GM21423 (cell line): ENCODE measurements around the gene CCDC18.
"Not testable (repeated sequence)": the region's sequence is repeated elsewhere in the genome, so short reads cannot be mapped to it uniquely, and the experiment has no call there.

Experiments
- ATAC-seq: cut with Tn5 transposase; IDR thresholded peaks from one replicate; pipeline ENCODE4 v1.9.1; 2021; ENCODE audit warnings: mild to moderate bottlenecking, moderate library complexity; ENCODE audit not compliant: unreplicated experiment

The CCDC18 gene

GRCh38 chr1:93180723-93181613 lies at the start of gene CCDC18:
TSS of gene CCDC18 (plus strand) at chr1:93180724. CDS start at chr1:93183362, 2,638 bp downstream.
- no peak for ATAC-seq

GRCh38 chr1:93132638-93133037 lies 47.9 kb upstream of the CCDC18 start:
- no peak for ATAC-seq

- ATAC-seq, result no peak
These were observed 44.1 kb upstream of the CCDC18 start for GRCh38 chr1:93136445-93136844.

GRCh38 chr1:93137604-93138292 lies 42.8 kb upstream of the CCDC18 start:
- no peak for ATAC-seq

- no peak for ATAC-seq
These were observed 40.4 kb upstream of the CCDC18 start for GRCh38 chr1:93140106-93140505.

GRCh38 chr1:93142161-93142560 lies 38.4 kb upstream of the CCDC18 start:
- no peak for ATAC-seq

GRCh38 chr1:93143136-93143535 lies 37.4 kb upstream of the CCDC18 start:
- ATAC-seq, result no peak

- no peak for ATAC-seq
These were observed 36.8 kb upstream of the CCDC18 start for GRCh38 chr1:93143769-93144168.

- no peak for ATAC-seq
These were observed 32.5 kb upstream of the CCDC18 start for GRCh38 chr1:93148001-93148400.

- ATAC-seq, result no peak
These were observed 29.8 kb upstream of the CCDC18 start for GRCh38 chr1:93150729-93151128.

- ATAC-seq, result no peak
These were observed 29.1 kb upstream of the CCDC18 start for GRCh38 chr1:93151474-93151873.

- ATAC-seq, result no peak
These were observed 27.7 kb upstream of the CCDC18 start for GRCh38 chr1:93152835-93153234.

GRCh38 chr1:93154898-93155297 lies 25.6 kb upstream of the CCDC18 start:
- no peak for ATAC-seq

GRCh38 chr1:93155335-93155734 lies 25.2 kb upstream of the CCDC18 start:
- no peak for ATAC-seq

- no peak for ATAC-seq
These were observed 21.2 kb upstream of the CCDC18 start for GRCh38 chr1:93159337-93159736.

GRCh38 chr1:93163314-93163713 lies 17.2 kb upstream of the CCDC18 start:
- ATAC-seq, result not testable (repeated sequence)

GRCh38 chr1:93164816-93165215 lies 15.7 kb upstream of the CCDC18 start:
- no peak for ATAC-seq

GRCh38 chr1:93165895-93166294 lies 14.6 kb upstream of the CCDC18 start:
- ATAC-seq, result not testable (repeated sequence)

- no peak for ATAC-seq
These were observed 13.5 kb upstream of the CCDC18 start for GRCh38 chr1:93167006-93167405.

GRCh38 chr1:93170141-93170678 lies 10.3 kb upstream of the CCDC18 start:
- not testable (repeated sequence) for ATAC-seq

- no peak for ATAC-seq
These were observed 8.9 kb upstream of the CCDC18 start for GRCh38 chr1:93171549-93172034.

GRCh38 chr1:93172778-93173177 lies 7.7 kb upstream of the CCDC18 start:
- ATAC-seq, result no peak
